T follicular helper cell (primary cell): ENCODE measurements around the gene GPC6.

Experiments
- DNase-seq: peaks from one replicate; pipeline ENCODE4 v3.0.0-alpha.2; 2020; ENCODE audit warnings: low read depth

Gene GPC6

GRCh38 chr13:93577105-93577504 is 350.5 kb downstream of the GPC6 start:
- DNase-seq = no peak

DNA sequence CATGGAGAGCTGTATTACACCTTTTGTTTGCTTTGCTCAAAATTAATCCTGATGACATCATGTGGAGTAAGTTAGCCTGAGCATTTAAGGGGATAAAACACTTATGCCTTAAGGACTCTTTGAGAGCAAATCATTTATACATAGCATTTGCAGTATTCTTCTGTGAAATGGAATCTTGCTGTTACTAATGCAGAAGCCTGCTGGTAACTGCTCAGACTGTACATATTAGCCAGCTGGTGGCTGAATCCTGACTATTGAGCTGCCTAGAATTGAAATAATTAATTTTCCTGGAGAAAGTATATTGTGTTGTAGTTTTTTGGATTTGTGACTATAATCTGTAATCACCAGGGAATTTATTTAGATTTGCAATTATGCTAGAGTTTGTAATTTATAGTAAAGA is 363.2 kb downstream of the GPC6 start:
- no peak for DNase-seq

GRCh38 chr13:93603043-93603442 is 376.4 kb downstream of the GPC6 start:
- no peak for DNase-seq

DNA sequence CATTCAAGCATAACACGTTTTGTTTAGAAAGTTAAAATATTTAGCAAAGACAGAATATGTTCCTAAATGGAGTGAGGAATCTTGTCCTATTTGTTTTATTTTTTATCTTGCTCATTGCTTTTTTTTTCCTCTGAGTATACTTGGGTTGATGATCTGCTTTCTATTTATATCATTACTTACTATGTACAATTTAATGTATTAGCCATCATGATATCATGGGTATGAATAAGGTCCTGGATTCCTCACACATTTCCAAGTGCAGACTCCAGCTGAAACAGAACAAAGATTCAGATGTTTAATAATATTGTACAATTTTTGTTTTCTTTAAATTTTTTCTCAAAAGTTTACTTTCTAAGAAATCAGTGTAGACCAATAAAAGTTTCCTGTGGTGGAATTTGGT is 388.2 kb downstream of the GPC6 start:
- no peak for DNase-seq

- DNase-seq = no peak
Measured at GRCh38 chr13:93620181-93620765, 393.7 kb downstream of the GPC6 start.

- no peak for DNase-seq
Measured at GRCh38 chr13:93621051-93621450, 394.4 kb downstream of the GPC6 start.

DNA sequence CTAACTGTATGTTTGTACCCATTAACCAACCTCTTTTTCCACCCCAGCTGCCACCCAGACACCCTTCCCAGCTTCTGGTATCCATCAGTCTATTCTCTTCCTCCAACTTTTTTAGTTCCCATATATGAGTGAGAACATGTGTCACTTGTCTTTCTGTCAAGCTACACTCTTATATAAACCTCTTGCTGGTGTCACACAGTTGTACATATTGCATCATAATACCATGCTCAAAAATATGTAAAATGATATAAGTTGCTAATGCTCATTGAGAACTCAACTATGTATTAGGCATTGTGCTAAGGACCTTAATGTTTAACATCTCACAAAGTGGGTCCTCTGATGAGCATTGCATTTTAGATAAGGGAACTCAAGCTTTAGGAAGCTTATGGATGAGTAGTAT is 395.4 kb downstream of the GPC6 start:
- DNase-seq = no peak

GRCh38 chr13:93624311-93624777 is 397.7 kb downstream of the GPC6 start:
- no peak for DNase-seq

DNA sequence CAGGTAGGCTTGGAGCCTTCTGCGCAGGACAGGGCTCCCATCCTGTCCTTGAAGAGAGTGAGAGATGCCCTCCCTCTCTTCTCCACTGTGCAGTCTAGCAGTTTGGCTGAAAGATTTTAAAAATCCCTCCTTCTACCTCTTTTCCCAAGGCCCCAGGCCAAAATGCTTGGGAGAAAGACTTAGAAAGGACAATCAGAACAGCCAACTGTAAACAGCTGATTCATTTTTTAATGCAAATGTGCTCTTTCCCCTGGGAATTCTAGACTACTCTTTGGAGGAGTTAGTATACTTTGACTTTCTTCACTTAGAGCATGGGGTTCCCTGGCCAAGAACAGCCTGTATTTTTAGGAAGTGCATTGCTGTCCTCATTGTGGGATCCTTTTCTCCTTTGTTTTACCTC is 398.9 kb downstream of the GPC6 start:
- DNase-seq = no peak

DNA sequence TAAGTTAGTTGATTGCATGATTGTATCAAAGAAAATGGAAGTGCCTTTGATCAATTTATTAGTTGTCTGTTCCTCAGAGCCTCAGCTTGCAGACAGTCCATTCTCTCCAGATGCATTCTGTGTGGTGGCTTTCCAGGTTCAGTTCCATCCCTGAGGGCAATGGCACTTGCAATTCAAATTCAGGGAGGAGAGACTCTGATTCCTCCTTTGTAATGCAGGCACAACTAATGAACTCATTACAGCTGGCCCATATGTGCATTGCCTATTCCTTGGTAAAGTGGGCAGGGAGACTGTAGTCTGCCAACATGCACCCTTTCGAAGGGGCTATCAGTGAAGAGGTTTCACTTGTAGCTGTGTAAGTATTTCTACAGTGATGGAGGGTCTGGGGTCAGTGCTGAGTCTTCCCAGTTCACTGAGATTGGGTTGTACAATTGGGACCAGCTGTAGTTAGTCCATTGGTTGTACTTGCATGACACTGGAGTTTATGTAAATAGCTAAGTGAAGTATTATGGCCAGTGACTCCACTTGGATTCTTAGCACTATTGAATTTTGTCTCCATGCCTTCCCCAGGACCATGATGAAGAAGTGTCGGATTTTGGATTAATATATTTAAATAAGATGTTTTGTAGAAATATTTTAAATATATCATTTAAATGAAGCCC is 401.7 kb downstream of the GPC6 start:
- DNase-seq = no peak

GRCh38 chr13:93635616-93636032 is 409.0 kb downstream of the GPC6 start:
- DNase-seq = no peak

- DNase-seq = no peak
Measured at GRCh38 chr13:93637852-93638251, 411.2 kb downstream of the GPC6 start.

GRCh38 chr13:93640452-93640851 is 413.8 kb downstream of the GPC6 start:
- DNase-seq = no peak

- DNase-seq = no peak
Measured at GRCh38 chr13:93646245-93646644, 419.6 kb downstream of the GPC6 start.

- no peak for DNase-seq
Measured at GRCh38 chr13:93649496-93649895, 422.9 kb downstream of the GPC6 start.

GRCh38 chr13:93653776-93654175 is 427.2 kb downstream of the GPC6 start:
- DNase-seq = no peak

- no peak for DNase-seq
Measured at GRCh38 chr13:93655154-93655553, 428.5 kb downstream of the GPC6 start.

DNA sequence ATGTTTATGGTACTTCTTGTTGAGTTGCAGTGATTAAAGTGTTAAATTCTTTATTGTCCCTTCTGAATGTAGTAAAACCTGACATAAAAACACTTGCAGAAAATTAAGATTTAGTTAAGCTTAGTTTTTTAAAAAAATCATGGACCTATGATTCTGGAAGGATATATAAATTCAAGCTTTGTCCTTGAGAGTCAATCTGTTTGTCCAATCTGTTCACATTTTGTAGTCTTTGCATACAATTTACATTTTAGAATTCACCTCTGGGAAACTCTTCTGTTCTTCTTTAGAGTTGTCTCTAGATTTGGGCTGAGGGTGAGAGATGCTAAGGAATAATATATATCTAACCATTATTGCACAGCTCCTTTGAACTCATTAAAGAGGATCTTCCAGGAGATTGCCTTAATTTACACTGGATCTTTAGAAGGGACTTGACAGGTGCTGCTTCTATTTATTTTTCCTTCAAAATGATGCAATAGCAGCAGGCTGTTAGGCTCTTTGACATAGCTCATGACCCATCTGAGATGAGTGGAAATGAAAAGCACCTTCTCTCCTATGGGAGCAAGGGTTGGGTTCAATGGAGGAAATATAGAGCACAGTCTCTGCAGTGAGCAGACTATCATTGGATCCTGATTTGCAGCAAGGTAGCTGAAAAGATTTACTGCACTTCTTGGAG is 433.9 kb downstream of the GPC6 start:
- DNase-seq = no peak

DNA sequence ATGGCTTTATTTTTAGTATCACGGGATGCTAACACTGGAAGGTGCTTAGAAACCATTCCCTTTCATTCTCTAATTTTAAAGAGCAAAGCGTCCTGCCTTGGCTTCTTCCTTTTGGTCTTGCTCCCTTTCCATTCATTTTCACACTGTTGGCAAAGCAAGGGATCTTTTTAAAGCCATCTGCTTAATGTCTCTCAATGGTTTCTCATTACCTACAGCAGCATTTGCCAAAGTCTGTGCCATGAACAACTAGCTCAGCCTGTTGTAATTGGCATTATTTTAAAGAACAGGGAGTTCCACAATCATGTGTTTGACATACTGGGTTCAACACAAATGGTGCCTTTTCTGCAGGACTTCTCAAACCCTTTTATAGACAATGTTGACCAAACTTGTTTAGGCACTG is 444.3 kb downstream of the GPC6 start:
- no peak for DNase-seq

DNA sequence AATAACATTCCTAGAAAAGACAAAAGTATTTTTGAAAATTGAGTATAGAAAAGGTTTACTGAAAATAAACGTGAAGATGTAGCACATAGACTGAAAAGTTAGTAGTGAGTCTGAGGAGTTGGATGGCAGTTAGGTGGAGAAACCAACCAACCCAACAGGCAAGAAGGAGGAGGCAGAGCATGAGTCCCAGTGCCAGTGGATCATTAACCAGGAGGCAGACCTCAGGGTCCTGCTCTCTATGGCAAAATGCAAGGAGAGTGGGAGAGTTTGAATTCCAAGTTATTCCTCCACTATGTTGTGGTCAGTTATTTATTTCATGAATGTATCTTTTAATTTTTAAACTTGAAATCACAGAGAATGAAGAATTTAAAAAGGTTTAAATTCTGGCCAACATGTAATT is 446.4 kb downstream of the GPC6 start:
- no peak for DNase-seq

DNA sequence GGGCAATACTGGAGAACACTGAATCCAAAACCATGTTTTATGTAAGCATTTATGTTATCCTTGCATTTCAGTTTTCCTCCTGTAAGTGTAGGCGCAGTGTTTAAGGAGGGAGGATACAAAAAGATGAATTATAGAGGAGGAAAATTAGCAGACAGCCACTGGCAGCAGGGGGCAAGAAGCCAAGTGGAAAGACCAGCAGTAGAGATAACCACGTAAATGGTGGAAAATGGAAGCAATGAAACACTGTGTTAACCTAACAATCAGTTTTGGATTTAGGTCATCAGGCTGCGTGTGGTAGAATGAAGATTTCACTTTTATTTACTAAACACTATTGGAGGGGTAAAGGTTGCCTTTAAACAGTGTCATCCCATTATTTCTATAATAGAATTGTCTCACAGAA is 447.3 kb downstream of the GPC6 start:
- DNase-seq = no peak

DNA sequence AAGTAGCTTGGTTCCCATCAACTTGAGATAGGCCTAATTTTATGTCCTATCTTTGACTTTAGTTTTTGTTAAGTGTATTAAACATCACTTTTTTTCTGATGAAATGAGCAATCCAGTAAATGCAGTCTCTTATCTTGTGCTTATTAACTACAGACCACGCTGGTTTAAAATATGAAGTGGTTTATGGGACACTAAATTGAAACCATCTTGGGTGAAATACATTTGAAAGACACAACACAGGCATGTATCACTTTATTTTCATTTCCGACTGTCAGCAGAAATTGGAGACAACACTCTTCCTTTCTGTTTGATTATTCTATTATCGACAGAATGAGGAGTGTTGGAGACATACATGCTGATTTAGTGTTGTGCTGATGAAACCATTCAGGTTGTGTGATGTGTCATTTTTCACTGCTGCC is 447.7 kb downstream of the GPC6 start:
- no peak for DNase-seq

DNA sequence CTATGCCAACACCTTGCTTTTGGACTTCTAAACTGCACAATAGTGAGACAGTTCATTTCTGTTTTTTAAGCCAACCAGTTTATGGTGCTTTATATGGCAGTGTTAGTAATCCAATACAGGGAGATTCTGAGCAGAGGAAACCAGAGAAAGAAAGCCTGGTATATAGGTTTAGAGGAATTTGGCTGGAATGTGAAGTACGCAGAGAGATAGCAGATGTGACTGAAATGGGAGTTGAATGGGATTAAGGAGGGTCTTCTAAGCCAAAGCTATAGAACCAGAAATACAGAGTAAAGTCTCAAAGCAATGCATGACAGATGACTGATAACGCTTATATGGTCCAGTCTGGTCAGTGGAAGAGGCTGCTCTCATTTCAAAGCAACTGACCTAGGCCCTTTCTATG is 453.7 kb downstream of the GPC6 start:
- no peak for DNase-seq
